ENCODE data around the gene CAB39.

GRCh38 chr2:230668939-230669303 is 43.7 kb upstream of the CAB39 start:
- no peak for TF ChIP-seq POLR2AphosphoS5 (IDR thresholded peaks at IDR 0.05; ENCODE audit: low read depth)
- no peak for TF ChIP-seq CTCF (IDR thresholded peaks at IDR 0.05; ENCODE audit: insufficient read depth, low read length)
